Measurements from ENCODE around the gene C21orf58.
A peak's percentile ranks its signal among the peaks of the same experiment; 100 is the strongest.
"Not testable (repeated sequence)": the region's sequence is repeated elsewhere in the genome, so short reads cannot be mapped to it uniquely, and the experiment has no call there.

Gene C21orf58

GRCh38 chr21:46323710-46324389 lies at the start of gene C21orf58, which contains the start of gene PCNT:
C21orf58 (minus strand) TSS chr21:46323870; CDS start chr21:46322738, 1,132 bp downstream.
PCNT (plus strand) TSS chr21:46324156; CDS start chr21:46324229, 73 bp downstream.
- DNase-seq (ENCODE audit: low spot score): peak; percentile 98

- DNase-seq (ENCODE audit: low spot score): not testable (repeated sequence)
These were observed 49.3 kb upstream of the C21orf58 start for GRCh38 chr21:46372947-46373346.

GRCh38 chr21:46372014-46372485 lies 48.4 kb upstream of the C21orf58 start:
- DNase-seq (ENCODE audit: low spot score): no peak

GRCh38 chr21:46371204-46372013 lies 47.7 kb upstream of the C21orf58 start:
- no peak for DNase-seq (ENCODE audit: low spot score)

GRCh38 chr21:46369520-46370235 lies 46.0 kb upstream of the C21orf58 start:
- DNase-seq (ENCODE audit: low spot score): no peak

- peak; percentile 29 for DNase-seq (ENCODE audit: low spot score)
These were observed 45.0 kb upstream of the C21orf58 start for GRCh38 chr21:46368533-46369285.

- DNase-seq (ENCODE audit: low spot score): no peak
These were observed 43.3 kb upstream of the C21orf58 start for GRCh38 chr21:46366966-46367365.

- DNase-seq (ENCODE audit: low spot score): no peak
These were observed 42.9 kb upstream of the C21orf58 start for GRCh38 chr21:46366561-46366960.

GRCh38 chr21:46366091-46366490 lies 42.4 kb upstream of the C21orf58 start:
- no peak for DNase-seq (ENCODE audit: low spot score)

GRCh38 chr21:46363698-46364097 lies 40.0 kb upstream of the C21orf58 start:
- DNase-seq (ENCODE audit: low spot score): no peak

GRCh38 chr21:46362946-46363345 lies 39.3 kb upstream of the C21orf58 start:
- DNase-seq (ENCODE audit: low spot score): no peak

- no peak for DNase-seq (ENCODE audit: low spot score)
These were observed 38.3 kb upstream of the C21orf58 start for GRCh38 chr21:46361935-46362334.

- DNase-seq (ENCODE audit: low spot score): no peak
These were observed 37.5 kb upstream of the C21orf58 start for GRCh38 chr21:46361176-46361575.

- DNase-seq (ENCODE audit: low spot score): no peak
These were observed 34.2 kb upstream of the C21orf58 start for GRCh38 chr21:46357684-46358425.

GRCh38 chr21:46357335-46357604 lies 33.6 kb upstream of the C21orf58 start:
- DNase-seq (ENCODE audit: low spot score): no peak

- no peak for DNase-seq (ENCODE audit: low spot score)
These were observed 33.0 kb upstream of the C21orf58 start for GRCh38 chr21:46356494-46357334.

- no peak for DNase-seq (ENCODE audit: low spot score)
These were observed 32.3 kb upstream of the C21orf58 start for GRCh38 chr21:46356005-46356338.

- DNase-seq (ENCODE audit: low spot score): no peak
These were observed 31.7 kb upstream of the C21orf58 start for GRCh38 chr21:46355161-46356004.

- DNase-seq (ENCODE audit: low spot score): no peak
These were observed 30.8 kb upstream of the C21orf58 start for GRCh38 chr21:46354518-46354917.

- no peak for DNase-seq (ENCODE audit: low spot score)
These were observed 30.4 kb upstream of the C21orf58 start for GRCh38 chr21:46354046-46354445.

Measured in CD4-positive, alpha-beta T cell treated with Interleukin-6 at 100 ng/mL for 8 hours (primary cell).